ENCODE measurements around the gene PCK1. TPM values are rescaled to one million over a fixed set of nuclear protein-coding genes. Genes with fewer than 3 reads are reported as not detected.

The PCK1 gene
- total RNA-seq, 2 experiments from 2014 or later, result not detected

DNA sequence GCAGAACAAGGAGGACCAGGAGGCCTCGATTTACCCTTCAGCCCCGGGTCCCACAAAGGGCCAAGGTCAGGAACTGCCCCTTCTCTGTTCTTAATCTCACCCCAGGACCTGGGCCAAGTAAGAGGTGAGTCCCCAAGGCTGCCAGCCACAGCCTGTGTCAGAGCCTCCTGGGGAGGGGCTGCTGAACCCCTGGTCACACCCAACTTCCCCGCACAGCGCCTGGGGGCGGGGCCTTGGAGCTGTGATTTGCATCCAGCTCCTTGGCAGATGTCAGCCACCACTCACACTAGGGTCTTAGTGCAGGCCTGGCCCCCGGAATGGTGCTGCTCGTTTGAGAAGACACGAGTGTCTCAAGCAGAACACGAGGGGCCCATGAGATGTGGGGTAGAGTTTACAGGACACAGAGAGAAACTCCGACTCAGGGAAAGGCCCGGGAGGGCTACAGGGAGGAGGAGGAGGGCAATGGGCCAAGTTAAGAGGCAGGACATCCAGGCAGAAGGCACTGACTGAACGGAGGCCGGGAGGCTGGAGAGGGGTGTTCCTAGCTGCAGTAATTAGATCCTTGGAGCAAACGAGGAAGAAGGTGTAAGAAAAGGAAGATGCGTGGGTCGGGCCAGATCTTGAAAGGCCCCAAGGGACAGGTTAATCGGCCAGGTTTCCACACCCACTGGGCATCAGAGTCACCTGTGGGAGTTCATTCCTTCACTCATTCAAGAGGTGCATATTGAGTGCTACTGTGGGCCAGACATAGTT lies 32.4 kb downstream of the PCK1 start:
- no peak for DNase-seq
- Mint-ChIP-seq H3K4me3 (no peak overlapping the region), H3K4me1 (peaks cover 6% of the 10 kb centered on the region), H3K9me3 (no peaks in the 10 kb centered on the region), H3K27me3 (no peaks in the 10 kb centered on the region), H3K27ac (no peak overlapping the region), H3K36me3 (no peaks in the 10 kb centered on the region)

DNA sequence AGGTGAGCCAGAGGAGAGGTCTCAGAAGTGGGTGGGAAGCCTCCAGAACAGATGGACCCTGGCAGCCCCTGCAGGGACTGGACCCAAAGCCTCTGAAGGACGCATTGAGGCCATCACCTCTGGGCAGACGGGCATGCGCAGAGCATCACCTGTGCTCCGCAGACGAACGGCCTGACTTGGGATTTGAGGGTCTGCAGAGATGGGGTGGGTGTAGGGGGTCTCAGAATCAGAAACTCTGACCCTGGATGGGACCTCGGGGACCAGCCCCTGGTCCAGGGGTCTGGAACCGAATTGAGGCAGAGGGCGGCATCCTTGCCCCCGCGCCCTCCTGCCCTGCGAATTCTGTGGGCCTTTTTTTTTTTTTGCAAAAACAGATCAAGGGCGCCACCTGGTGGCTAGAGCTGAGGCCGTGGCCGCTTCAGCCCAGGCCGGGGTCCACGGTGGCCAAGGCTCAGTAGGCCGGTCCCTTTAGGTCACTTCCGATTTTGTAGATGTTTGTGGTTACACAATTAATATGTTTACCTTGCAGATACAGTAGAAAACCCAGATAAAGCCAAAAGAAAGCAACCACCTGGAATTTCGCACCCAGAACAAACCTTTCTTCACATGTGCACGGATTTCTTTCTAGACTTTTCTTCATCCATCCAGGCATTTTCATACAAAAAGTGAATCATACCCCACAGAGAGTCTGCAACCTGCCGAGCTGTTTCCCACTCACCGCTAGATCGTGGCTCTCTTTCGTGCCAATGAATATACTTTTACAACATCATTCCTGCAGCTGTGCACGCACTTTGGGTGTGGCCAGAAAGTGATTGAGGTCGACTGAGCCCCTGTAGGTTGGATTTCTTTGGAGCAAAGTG lies 33.4 kb downstream of the PCK1 start:
- H3K36me3 Mint-ChIP-seq, result no peaks in the 10 kb centered on the region
- H3K27ac Mint-ChIP-seq, result no peak overlapping the region

DNA sequence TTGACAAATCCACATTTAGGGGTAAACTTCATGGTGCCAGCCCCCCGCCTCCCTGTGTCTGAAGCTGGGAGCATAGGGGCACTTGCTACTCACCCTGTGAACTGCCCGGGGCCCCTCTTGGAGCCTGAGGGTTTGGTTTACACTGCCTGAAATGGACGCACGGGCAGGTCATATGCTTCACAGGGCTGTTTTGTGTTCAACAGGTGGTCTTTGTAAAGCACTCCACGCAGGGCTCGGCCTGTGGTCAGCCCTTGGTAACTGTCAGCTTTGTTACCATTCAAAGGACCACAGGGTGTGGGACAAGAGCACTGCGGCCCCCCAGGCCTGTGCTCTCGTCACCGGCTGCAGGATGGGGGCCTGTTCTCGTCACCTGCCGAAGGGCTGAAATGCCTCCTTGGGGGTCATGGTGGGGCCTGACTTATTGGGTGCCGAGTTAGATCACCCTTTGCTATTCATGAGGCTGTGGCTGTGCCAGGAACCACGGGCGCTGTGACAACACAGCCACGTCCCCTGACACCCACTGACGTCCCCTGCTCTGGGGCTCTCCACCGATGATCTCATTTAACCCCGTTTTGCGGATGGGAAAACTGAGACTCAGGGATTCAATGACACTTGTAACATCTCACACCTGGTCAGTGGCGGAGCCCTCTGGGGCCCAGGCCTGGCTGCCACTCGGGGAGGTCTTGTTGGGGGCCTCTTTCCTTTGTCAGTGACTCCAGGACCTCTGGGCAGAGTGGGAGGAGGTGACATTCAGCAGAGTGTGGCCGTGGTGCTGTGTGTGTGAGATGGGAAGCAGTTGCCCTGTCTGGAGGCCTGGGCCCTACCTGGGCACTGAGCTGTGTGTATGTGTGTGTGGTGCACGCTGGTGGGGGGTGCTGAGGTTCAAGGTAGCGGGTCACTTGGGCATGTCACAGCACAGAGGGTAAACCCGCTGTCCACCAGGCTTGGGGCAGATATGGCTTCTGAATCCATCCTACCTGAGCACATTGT lies 34.4 kb downstream of the PCK1 start:
- DNase-seq, result no peak
- H3K27me3 Mint-ChIP-seq, result no peaks in the 10 kb centered on the region
- H3K27ac Mint-ChIP-seq, result peak overlapping the region; percentile 34
- no peak overlapping the region for H3K4me3 Mint-ChIP-seq
- no peaks in the 10 kb centered on the region for H3K36me3 Mint-ChIP-seq
- H3K4me1 Mint-ChIP-seq, result peaks cover 7% of the 10 kb centered on the region
- no peaks in the 10 kb centered on the region for H3K9me3 Mint-ChIP-seq

More for the DNA sequence above, 33.4 kb downstream of the PCK1 start:
- H3K4me1 Mint-ChIP-seq, result peaks cover 6% of the 10 kb centered on the region
- no peaks in the 10 kb centered on the region for H3K9me3 Mint-ChIP-seq
- no peaks in the 10 kb centered on the region for H3K27me3 Mint-ChIP-seq
- DNase-seq, result peak; percentile 40
- H3K4me3 Mint-ChIP-seq, result no peak overlapping the region

DNA sequence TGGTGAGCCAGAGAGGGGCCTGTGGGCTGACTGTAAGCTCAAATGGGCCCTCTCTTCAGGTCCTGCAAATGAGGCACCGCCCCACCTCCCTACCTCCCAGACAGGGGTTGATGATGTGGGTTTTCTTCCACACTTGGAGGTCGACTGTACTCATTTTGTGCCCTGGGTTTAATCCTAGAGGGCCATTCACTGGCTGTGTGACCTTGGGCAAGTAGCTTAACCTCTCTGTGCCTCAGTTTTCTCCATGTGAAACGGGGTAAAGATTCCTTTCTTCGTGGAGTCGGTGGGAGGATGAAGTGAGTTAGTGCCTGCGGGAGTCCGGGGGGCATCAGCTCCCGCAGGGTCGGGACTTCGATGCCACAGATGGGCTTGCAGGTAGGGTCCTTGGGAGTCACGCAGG lies 35.4 kb downstream of the PCK1 start:
- no peak overlapping the region for H3K4me3 Mint-ChIP-seq
- DNase-seq, result no peak
- no peaks in the 10 kb centered on the region for H3K27me3 Mint-ChIP-seq
- H3K9me3 Mint-ChIP-seq, result no peaks in the 10 kb centered on the region
- H3K36me3 Mint-ChIP-seq, result no peaks in the 10 kb centered on the region
- peaks cover 8% of the 10 kb centered on the region for H3K4me1 Mint-ChIP-seq
- H3K27ac Mint-ChIP-seq, result no peak overlapping the region

DNA sequence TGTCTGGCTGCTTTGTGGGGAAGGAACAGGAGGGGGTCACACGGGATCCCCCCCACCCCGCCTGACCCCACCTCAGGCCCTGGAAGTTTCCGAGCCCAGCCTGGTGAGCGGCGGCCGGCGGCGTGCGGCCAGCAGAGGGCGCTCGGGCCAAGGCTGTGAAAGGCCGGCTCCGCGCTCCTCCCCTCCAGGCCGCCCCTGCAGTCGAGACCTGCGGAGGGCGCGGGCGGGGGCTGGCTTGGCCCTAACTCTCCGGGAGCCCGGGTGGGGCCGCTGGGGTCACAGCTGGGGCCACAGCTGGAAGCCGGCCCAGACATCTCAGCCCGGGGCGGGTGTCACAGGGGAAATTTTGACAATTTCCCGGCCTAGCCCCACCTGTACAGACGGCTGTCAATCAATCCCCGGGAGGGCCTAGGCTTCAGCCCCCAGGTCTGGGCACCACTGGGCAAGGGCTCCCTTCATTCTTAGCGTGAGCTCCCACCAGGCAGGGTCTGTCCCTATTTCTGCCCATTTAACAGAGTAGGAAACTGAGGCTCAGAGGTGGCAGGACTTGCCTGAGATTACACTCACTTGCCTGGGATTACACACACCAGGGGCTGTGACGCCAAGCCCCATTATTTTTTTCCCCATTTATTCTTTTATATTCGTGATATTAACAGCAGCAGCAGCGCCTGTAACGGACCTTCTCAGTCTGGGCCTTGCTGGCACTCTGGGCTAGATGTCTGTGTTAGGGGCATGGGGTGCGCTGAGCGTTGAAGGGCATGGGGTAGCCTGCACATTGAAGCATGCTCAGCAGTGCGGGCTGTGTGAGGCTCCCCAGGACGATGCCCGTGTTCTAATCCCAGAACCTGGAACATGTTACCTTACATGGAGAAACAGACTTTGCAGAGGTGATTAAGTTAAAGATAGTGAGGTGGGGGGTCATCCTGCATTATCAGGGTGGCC lies 36.4 kb downstream of the PCK1 start:
- Mint-ChIP-seq H3K4me3 (no peak overlapping the region), H3K27ac (no peak overlapping the region), H3K36me3 (no peaks in the 10 kb centered on the region), H3K4me1 (peaks cover 8% of the 10 kb centered on the region), H3K27me3 (no peaks in the 10 kb centered on the region), H3K9me3 (no peaks in the 10 kb centered on the region)
- DNase-seq, result peak; percentile 78

DNA sequence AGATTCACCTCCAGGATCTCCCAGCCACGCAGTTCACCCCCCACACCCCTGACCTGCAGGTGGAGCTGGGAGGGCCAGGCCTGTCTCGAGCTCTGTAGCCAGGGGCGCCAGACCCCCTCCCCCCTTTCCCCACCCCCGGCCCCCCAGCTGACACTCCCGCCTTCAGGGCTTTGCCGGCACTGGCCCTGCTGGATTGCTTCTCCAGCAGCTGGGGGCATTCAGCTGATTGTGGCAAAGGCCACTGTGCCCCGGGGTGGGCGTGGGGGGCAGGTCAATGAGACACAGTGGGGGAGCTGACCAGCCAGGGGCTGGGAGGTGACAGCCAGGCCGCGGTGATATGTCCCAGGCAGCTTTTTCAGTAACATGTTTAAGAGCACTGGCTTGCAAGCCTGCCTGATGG lies 37.1 kb downstream of the PCK1 start:
- H3K27ac Mint-ChIP-seq, result no peak overlapping the region
- no peaks in the 10 kb centered on the region for H3K27me3 Mint-ChIP-seq
- no peaks in the 10 kb centered on the region for H3K9me3 Mint-ChIP-seq
- DNase-seq, result no peak
- H3K4me3 Mint-ChIP-seq, result no peak overlapping the region
- H3K4me1 Mint-ChIP-seq, result peaks cover 8% of the 10 kb centered on the region
- H3K36me3 Mint-ChIP-seq, result no peaks in the 10 kb centered on the region

DNA sequence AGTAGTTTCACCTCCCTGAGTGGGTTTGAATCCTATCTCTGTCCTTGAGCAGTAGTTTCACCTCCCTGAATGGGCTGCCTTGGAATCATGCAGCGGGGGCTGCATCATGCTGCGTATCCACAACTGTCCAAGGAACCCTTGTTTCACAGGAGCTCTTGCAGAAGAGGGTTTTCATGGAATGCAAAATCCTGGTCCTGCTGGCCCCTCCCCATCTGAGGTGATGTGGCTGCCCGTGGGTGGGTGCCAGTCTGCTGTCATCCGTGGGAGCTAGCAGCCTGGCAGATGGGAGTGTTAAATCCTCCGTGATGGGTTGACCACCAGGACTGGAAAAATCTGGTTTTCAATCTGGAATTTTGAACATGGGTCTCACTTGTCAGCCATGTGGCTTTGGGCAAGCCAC lies 37.6 kb downstream of the PCK1 start:
- no peak overlapping the region for H3K4me3 Mint-ChIP-seq
- peaks cover 8% of the 10 kb centered on the region for H3K4me1 Mint-ChIP-seq
- H3K36me3 Mint-ChIP-seq, result no peaks in the 10 kb centered on the region
- no peaks in the 10 kb centered on the region for H3K9me3 Mint-ChIP-seq
- H3K27me3 Mint-ChIP-seq, result no peaks in the 10 kb centered on the region
- no peak overlapping the region for H3K27ac Mint-ChIP-seq
- no peak for DNase-seq

DNA sequence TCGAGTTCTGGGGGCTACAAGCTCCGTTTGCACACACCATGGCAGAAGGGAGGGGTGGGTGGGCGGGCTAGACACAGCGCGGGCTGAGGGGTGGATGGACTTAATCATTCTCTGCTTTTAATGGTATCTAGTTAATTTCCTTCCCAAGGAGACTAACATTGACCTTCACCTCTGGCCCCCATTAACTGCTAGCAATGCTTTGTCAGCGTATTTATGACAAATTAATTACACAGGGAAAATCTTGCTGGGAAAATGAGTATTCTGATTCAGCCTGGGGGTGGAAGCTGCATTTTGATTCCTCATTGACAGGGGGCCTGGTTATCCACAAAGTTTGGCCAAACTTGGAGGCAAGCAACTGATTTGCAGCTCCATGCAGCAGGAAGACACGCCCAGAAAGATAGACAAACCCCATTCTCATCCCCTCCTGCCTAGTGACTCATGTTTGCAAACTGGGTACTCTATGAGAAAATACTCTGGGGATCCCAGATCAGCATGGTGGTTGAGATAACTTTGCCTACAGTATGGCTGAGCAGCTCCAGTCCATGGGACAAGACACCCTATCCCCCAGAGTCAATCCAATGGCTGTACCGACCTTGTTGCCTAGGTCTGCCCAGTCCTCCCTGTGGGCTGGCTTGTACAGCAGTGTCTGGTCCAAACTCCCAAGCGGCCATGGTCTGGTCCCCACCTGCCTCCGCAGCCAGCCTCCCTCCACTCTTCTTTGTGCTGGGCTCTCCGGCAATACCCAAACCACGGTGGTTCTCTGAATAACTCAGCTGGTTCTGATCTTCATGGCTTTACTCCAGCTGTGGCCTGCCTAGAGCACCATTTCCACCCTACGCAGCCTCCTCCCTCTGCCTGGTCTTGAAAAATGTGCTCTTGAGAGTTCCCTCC lies 39.7 kb downstream of the PCK1 start:
- Mint-ChIP-seq H3K9me3 (no peaks in the 10 kb centered on the region), H3K4me3 (no peak overlapping the region), H3K4me1 (peaks cover 8% of the 10 kb centered on the region), H3K36me3 (no peaks in the 10 kb centered on the region), H3K27me3 (no peaks in the 10 kb centered on the region), H3K27ac (no peak overlapping the region)
- no peak for DNase-seq

DNA sequence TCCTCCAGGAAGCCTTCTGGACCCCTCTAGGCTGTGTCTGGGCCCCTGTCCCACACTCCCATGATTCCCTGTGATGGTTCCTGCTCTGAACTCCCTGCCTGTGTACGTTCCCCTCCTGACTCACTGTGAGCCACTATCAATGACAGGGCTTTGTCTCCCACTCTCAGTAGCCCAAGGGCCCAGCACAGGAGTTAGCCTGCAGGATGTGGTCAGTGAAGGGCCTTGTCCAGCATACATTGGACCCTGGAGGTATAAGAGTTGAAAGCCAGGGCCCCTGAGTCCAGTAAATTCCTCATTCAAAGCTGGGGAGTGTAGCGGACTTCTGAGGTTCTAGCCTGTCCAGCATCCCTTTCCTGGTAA lies 40.3 kb downstream of the PCK1 start:
- no peak for DNase-seq
- H3K9me3 Mint-ChIP-seq, result no peaks in the 10 kb centered on the region
- H3K4me1 Mint-ChIP-seq, result peaks cover 12% of the 10 kb centered on the region
- no peaks in the 10 kb centered on the region for H3K27me3 Mint-ChIP-seq
- no peak overlapping the region for H3K27ac Mint-ChIP-seq
- no peak overlapping the region for H3K4me3 Mint-ChIP-seq
- H3K36me3 Mint-ChIP-seq, result no peaks in the 10 kb centered on the region

DNA sequence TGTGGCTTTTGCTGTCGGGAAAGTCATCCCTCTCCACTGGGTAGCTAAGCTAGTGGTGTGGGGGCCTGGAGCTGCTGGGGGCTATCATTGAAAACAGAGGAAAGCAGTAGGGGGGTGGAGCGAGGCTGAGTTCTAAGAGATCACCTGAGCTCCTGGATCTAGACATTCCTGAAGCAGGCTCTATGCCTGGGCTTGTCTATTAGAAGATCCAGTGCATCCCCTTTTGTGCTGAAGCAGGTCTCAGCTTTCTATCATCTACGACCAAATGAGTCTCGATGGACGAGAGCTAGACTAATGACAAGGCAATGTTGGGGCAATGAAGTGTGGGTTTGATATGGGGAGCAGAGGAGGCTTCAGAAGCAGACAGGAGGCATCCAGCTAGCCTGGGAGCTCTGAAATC lies 40.8 kb downstream of the PCK1 start:
- no peak overlapping the region for H3K27ac Mint-ChIP-seq
- no peak for DNase-seq
- H3K9me3 Mint-ChIP-seq, result no peaks in the 10 kb centered on the region
- no peak overlapping the region for H3K4me3 Mint-ChIP-seq
- no peaks in the 10 kb centered on the region for H3K36me3 Mint-ChIP-seq
- H3K27me3 Mint-ChIP-seq, result no peaks in the 10 kb centered on the region
- peaks cover 13% of the 10 kb centered on the region for H3K4me1 Mint-ChIP-seq

DNA sequence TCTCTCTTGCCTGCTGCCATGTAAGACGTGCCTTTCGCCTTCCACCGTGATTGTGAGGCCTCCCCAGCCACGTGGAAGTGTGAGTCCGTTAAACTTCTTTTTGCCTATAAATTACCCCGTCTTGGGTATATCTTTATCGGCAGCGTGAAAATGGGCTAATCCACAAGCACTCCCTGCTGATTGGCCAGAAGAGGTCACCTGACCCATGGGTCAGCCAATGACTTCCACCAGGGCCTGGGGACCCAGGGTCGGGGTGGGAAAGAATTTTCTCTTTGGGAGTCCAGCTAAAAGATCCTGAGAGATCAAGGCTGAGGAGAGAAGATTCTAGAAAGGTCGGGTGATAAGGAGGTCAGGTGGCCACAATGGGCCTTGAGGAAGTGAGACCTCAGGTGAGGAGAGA lies 42.2 kb downstream of the PCK1 start:
- Mint-ChIP-seq H3K4me1 (peaks cover 7% of the 10 kb centered on the region), H3K4me3 (no peak overlapping the region), H3K36me3 (no peaks in the 10 kb centered on the region)

DNA sequence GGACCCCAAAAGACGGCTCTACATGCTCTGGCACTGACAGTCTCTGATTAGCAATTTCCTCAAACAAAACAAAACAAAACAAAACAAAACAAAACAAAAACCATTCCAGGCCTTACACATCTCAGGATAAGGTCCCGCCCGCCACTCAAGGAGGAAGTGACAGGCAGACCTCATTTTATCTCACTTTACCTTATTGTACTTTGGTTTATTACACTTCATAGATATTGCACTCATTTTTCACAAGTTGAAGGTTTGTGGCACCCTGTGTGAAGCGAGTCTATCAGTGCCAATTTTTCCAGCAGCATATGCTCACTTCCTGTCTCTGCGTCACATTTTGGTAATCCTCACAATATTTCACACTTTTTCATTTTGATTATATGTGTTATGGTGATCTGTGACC lies 44.1 kb downstream of the PCK1 start:
- H3K36me3 Mint-ChIP-seq, result no peaks in the 10 kb centered on the region
- no peaks in the 10 kb centered on the region for H3K27me3 Mint-ChIP-seq
- H3K4me1 Mint-ChIP-seq, result peaks cover 7% of the 10 kb centered on the region
- no peaks in the 10 kb centered on the region for H3K9me3 Mint-ChIP-seq
- no peak overlapping the region for H3K27ac Mint-ChIP-seq
- H3K4me3 Mint-ChIP-seq, result no peak overlapping the region
- no peak for DNase-seq

More for the DNA sequence above, 42.2 kb downstream of the PCK1 start:
- H3K27ac Mint-ChIP-seq, result no peak overlapping the region
- H3K9me3 Mint-ChIP-seq, result no peaks in the 10 kb centered on the region
- no peaks in the 10 kb centered on the region for H3K27me3 Mint-ChIP-seq
- DNase-seq, result no peak

DNA sequence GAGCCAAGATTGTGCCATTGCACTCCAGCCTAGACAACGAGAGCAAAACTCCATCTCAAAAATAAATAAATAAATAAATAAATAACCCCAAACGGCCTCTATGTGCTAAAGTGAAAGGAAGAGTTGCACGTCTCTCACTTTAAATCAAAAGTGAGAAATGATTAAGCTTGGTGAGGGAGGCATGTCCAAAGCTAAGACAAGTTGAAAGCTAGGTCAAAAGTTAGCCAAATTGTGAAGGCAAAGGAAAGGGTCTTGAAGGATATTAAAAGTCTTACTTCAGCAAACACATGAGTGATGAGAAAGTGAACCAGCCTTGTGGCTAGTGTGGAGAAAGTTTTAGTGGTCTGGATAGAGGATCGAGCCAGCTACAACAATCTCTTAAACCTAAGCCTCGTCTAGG lies 45.0 kb downstream of the PCK1 start:
- Mint-ChIP-seq H3K27me3 (no peaks in the 10 kb centered on the region), H3K4me3 (no peak overlapping the region), H3K9me3 (no peaks in the 10 kb centered on the region), H3K36me3 (peaks cover 2% of the 10 kb centered on the region), H3K27ac (peak overlapping the region; percentile 30), H3K4me1 (peaks cover 5% of the 10 kb centered on the region)
- DNase-seq, result no peak

All from activated naive CD8-positive, alpha-beta T cell treated with anti-CD3 and anti-CD28 coated beads for 36 hours (primary cell).